HS-27A (cell line): ENCODE measurements around the gene SH3RF2.
"Not testable (repeated sequence)": the region's sequence is repeated elsewhere in the genome, so short reads cannot be mapped to it uniquely, and the experiment has no call there.

Experiments used
- DNase-seq: peaks from one replicate; pipeline ENCODE4 v3.0.0-alpha.2; 2012; ENCODE audit warnings: low read depth, missing footprints

SH3RF2 gene

DNA sequence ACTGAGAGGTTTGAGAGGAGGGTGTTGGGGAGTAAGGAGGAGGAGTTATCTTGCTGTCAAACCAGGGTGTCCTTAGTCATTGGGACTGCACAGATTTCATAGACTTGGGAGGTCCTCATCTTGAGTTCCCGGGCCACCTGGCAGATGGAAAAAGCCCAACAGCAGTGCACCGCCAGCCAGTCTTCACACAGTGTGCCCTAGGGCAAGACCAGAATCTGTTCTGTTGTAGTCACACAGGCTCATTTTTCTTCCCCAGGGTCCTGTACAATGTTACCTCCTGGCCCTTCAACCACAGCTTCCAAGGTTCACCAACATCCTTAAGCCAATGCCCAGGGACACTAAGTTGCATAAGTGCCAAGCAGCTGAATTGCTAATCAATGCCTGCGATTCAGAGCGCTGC lies 148.0 kb downstream of the SH3RF2 start:
- DNase-seq: no peak

DNA sequence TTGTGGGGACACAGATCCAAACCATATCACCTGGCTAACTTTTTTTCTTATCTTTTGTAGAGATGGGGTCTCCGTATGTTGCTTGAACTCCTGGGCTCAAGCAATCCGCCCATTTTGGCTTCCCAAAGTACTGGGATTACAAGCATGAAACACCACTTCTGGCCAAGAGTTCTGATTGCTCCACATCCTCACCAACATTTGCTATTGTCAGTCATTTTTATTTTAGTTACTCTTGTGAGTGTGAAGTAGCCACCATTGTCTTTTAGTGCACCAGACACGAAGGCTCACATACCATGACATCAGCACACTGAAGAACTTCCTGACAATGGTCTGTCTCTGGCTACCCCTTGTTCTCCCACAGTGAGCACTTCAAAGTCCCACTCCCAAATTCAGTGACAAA lies 151.7 kb downstream of the SH3RF2 start:
- DNase-seq: no peak

DNA sequence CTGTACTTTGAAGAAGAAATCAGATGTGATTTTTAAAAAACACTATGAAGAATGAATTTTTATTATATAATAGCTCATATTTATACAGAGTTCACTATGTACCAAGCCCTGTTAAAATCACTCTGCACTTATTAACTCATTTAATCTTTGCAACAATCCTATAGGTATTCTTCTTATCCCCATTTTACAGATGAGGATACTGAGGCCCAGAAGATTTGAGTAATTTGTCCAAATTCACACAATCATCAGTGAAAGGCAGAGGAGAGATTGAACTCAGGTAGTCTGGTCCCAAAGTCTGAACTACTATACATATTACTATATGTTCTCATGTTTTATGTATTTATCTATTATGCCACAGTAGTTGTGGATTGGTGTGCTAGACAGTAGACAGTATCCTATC lies 152.9 kb downstream of the SH3RF2 start:
- no peak for DNase-seq

DNA sequence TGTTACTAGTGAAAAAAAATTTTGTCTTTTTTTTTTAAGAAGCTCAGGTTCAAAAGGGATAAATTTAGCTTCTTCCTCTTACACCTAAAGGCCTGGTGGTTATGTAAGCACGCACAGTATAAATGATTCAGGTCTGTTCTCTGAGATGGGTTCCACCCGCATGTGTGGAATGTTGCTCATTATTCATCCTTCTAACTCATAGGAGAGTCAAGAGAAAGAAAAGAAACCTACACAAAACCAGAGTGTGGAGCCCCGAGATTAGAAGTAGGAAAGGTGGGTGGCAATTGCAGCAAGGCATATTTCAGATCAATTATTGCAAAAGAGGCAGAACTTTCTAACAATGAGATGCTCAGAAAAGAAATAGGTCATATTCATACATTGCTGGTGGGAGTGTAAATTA lies 155.5 kb downstream of the SH3RF2 start:
- DNase-seq: no peak

DNA sequence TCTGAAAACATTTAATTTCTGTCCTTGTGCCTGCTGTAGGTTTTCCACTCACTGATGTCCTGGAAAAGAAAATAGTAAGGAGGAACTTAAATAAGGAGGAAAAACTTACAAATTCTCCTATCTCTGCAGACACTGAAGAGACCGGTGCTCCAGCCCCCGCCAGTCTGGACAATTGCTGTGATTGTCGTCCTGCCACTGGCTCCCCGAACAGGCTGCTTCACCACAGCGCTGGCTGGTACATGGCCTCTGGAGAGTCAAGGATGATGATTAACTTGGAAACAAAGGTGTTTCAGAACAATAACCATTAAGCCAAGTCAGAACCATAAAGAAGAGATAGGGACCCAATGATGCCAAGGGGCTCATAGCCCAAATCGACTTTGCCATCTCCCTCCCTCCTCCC lies 161.7 kb downstream of the SH3RF2 start:
- DNase-seq: no peak

DNA sequence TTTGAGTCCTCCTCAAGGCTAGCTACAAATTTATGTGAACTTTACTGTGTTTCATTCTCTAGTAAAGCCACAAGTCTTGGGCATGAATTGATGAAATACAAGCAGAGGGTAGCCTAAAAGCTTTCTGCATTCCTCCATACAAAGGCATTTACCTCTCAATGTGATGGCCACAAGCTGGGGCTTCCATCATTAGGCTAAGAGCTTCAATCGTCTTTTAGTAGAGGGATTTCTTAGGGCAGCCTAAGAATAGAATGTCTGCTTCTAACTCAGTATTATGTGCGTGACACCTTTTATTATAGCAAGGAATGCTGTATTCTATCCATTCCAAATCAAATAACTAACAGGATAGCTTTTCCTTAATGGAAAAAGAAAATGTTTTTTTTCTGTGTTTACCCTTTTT lies 165.3 kb downstream of the SH3RF2 start:
- DNase-seq: no peak

DNA sequence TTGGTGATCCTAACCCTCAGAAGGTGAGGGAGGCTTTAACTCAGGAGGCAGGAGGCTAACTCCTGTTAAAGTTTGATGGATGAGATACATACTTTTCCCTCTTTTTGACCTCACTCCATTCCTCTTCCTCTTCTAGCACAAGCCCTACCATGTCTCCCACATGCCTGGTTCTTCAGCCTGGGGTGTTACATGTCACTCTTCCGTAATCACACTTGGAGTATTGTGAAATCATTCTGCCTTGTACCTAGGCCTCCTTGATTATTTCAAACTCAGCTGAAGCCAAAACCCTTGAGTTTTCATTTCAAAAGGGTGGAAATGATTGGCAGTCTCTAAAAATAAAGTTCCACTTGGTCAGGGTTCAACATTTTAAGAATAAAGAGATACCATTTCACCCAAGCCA lies 167.2 kb downstream of the SH3RF2 start:
- no peak for DNase-seq

DNA sequence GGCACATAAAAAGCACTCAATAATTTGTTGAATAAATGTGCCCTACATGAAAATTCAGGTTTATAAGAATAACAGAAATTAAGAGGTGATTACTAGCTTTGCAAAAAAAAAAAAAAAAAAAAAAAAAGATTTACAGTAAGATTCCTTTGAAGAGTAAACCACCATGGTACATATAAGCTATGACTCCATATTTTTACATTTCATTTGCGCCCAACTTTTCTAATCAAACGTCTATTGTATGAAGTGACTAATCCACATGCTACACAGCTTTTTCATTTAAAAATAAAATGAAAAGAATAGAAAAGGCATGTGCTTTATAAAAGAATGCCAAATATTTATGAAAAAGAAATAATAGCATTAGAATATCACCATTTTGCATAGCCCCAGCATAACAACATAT lies 169.1 kb downstream of the SH3RF2 start, which contains the start of gene PLAC8L1:
PLAC8L1 (minus strand) TSS at position 101 of the 400 bp plus-strand sequence. CDS start 1,266 bp downstream, outside the sequence.
- no peak for DNase-seq

DNA sequence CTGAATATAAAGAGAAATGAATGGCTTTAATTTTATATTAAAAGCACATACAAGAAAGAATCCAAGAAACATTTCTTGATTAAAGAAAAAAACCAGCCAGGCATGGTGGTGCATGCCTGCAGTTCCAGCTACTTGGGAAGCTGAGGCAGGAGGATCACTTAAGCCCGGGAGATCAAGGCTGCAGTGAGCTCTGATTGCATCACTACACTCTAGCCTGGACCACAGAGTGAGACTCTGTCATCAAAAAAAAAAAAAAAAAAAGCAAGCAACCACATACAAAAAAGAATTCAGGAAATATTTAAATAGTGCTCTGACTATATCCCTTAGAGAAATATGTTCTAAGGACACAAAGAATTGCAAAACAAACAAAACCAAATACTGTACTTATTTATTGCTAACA lies 171.5 kb downstream of the SH3RF2 start:
- DNase-seq: no peak

DNA sequence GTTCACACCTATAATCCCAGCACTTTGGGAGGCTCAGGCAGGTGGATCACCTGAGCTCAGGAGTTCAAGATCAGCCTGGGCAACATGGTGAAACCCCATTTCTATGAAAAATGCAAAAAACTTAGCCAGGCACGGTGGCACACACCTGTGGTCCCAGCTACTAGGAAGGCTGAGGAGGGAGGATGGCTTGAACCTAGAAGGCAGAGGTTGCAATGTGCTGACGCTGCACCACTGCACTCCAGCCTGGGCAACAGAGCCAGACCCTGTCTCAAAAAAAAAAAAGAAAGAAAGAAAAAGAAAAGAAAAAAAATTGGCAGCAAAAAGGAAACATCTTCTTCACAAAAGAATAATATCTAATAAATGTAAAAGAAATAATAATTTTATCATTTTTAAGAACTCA lies 172.5 kb downstream of the SH3RF2 start:
- not testable (repeated sequence) for DNase-seq

DNA sequence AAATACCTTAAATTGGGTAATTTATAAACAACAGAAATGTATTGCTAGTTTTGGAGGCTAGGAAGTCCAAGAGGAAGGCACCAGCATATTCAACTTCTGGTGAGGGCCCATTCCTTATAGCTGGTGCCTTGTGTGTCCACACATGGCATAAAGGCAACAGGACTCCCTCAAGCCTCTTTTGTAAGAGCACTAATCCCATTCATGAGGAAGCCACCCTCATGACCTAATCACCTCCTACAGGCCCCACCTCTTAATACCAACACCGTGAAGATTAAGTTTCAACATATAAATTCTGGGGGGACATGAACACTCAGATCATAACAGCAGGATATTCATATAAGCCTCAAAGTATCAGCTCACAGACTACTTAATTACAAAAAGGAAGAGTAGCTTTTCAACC lies 173.0 kb downstream of the SH3RF2 start:
- DNase-seq: no peak

DNA sequence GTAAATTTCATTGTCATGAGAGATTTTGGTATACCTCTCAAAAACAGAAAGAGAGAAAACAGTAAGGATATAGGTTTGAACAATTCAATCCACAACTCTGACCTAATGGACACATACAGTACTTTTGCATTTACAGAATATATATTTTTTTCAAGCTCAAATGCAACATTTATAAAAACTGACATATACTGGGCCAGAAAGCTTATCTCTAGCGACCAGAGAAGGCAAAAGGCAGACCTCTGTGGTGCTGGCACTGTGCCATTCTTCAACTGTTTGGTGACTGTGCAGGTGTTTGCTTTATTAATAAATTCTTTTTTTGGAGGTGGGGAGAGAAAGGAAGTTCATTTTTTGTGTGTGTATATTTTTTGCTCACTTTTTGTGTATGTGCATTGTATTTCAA lies 175.0 kb downstream of the SH3RF2 start:
- DNase-seq: no peak

DNA sequence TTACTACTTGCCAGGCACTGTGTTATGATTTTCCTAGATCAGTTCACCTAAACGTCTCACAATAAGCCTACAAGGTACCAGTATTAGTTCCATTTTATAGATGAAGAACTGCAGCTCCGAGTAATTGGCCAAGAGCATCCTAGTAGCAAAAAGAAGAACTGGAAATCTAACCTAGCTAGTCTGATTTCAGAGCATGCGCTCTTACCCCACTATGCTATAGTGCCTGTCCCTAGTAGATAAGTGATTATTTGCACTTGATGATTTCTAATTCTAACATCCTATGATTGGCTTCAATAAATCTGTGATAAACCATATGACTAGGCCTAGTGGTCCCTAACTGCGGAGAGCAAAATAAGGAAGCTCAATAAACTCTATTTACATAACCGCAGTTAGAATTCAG lies 176.1 kb downstream of the SH3RF2 start:
- no peak for DNase-seq
